Ovary (tissue), 3 donors: ENCODE results near the gene TMPRSS4.

Experiments used
- CTCF ChIP-seq, 3 donors: fragments of 450-650 bp in 2 of 3; fragments of 200-600 bp in 1 of 3; IDR thresholded peaks; one replicate each; pipeline versions ENCODE4 v1.5.1 to v1.8.0; 2016 to 2022; ENCODE audit warnings: antibody characterized with exemption in 3 of 3, mild to moderate bottlenecking in 1 of 3
- POLR2A ChIP-seq: fragments of 450-650 bp; IDR thresholded peaks from one replicate; pipeline ENCODE4 v1.6.1; 2017; ENCODE audit warnings: antibody characterized with exemption, mild to moderate bottlenecking, moderate library complexity
- donor health status: DM: no; HTN: no; CAD: no.

- TF ChIP-seq POLR2A (no peak), CTCF (IDR thresholded peaks at IDR 0.05) (no peak)
These were observed 67.7 kb downstream of the TMPRSS4 start for GRCh38 chr11:118144301-118145268.
